Measurements from ENCODE around the gene SDHAF3. TPM values are rescaled to one million over a fixed set of nuclear protein-coding genes. Genes with fewer than 3 reads are reported as not detected.
"Not testable (repeated sequence)": the region's sequence is repeated elsewhere in the genome, so short reads cannot be mapped to it uniquely, and the experiment has no call there.

SDHAF3 gene
- total RNA-seq, 1 donor from 2014 or later, result 24.6 TPM

DNA sequence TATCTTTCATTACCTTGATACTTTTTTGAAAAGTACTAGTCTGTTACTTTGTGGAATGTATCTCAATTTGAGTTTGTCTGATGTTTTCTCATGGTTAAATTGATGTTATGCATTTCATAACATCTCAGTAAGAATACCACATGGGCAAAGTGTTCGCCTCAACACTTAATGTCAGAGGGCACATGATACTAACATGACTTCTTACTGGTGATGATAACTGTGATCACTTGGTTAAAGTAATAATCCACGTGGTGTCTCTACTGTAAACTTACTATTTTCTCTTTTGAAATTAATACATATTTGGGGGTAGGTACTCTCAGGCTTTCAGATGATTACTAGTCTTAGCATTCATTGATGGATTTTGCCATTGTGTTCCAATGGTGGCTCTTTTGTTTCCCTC is 2.2 kb downstream of the SDHAF3 start:
- intact Hi-C loops (cut with DNase I), result no loop called here
- no peak for ATAC-seq
- no peak for DNase-seq (ENCODE audit: missing footprints)

DNA sequence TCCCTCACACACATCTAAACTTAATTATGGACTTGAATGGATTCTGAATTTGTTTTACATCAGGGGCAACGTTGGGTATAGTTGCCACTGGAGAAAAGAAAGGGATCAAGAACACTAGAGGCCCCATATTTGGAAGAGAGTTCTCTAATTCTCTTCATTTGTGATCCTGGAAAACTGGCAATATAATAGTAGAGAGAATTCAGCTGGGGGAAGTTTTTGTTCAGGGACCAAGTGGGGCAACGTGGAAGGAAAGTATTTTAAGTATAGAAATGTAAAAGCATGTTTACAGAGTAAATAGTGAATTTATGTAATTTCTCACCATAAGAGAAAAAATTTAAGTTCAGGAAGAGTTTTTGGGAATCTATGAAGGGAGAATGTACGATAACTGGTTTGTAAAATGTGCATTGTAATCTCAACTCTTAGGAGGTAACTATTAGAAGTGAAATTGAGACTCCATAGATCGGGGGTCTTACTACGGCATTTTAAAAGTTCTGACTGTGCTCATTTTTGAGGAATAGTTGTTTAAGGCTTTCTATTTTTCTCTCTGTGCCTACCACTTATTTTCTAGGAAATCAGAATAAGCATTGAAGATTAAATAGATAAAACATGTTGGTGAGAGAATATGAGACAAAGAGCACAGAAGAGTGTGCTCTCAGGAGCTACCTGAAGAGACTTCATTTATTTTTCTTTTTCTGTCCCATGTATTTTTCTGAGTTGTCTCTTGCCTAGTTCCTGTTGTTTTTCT is 3.4 kb downstream of the SDHAF3 start:
- ATAC-seq (no peak), DNase-seq (ENCODE audit: missing footprints) (no peak)
- intact Hi-C loops (cut with DNase I), result no loop called here

DNA sequence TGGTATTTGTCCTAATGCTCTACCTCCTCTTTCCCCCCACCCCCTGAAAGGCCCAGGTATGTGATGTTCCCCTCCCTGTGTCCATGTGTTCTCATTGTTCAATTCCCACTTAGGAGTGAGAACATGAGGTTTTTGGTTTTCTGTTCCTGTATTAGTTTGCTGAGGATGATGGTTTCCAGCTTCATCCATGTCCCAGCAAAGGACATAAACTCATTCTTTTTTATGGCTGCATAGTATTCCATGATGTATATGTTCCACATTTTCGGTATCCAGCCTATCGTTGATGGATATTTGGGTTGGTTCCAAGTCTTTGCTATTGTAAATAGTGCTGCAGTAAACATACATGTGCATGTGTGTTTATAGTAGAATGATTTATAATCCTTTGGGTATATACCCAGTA is 5.6 kb downstream of the SDHAF3 start:
- ATAC-seq; DNase-seq (ENCODE audit: missing footprints); intact Hi-C loops (cut with DNase I): not testable (repeated sequence)

DNA sequence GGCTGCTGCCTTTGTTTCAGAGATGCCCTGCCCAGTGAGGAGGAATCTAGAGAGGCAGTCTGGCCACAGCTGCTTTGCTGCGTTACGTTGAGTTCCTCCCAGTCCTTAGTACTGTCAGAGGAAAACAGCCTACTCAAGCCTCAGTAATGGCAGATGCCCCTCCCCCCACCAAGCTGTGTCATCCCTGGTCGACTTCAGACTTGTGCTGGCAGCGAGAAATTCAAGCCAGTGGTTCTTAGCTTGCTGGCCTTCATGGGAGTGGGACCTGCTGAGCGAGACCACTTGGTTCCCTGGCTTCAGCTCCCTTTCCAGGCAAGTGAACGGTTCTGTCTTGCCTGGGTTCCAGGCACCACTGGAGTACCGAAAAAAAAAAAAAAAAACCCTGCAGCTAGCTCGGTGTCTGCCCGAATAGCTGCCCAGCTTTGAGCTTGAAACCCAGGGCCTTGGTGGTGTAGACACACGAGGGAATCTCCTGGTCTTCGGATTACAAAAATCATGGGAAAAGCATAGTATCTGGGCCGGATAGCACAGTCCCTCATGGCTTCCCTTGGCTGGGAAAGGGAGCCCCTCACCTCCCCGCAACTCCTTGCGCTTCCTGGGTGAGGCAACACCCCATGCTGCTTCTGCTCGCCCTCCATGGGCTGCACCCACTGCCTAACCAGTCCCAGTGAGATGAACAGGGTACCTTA is 9.1 kb downstream of the SDHAF3 start:
- intact Hi-C loops (cut with DNase I), result no loop called here
- DNase-seq (ENCODE audit: missing footprints) (no peak), ATAC-seq (no peak)

DNA sequence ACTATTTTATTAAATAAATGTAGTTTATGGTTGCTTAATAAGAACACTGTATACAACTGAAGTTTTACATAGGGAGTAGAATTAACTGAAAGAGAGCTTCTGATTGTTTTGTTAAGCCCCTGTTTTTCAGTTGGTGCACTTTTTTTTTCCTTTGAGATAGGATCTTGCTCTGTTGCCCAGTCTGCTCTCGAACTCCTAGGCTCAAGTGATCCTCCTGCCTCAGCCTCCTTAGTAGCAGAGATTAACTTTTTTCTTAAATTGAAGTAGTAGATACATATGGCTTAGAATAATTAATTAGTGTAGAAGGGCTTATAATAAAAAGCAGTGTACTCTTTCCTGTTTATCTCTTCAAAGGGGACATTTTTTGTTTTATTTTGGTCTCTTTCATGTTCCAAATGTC is 11.2 kb downstream of the SDHAF3 start:
- DNase-seq (ENCODE audit: missing footprints) (no peak), ATAC-seq (no peak)
- intact Hi-C loops (cut with DNase I), result no loop called here

DNA sequence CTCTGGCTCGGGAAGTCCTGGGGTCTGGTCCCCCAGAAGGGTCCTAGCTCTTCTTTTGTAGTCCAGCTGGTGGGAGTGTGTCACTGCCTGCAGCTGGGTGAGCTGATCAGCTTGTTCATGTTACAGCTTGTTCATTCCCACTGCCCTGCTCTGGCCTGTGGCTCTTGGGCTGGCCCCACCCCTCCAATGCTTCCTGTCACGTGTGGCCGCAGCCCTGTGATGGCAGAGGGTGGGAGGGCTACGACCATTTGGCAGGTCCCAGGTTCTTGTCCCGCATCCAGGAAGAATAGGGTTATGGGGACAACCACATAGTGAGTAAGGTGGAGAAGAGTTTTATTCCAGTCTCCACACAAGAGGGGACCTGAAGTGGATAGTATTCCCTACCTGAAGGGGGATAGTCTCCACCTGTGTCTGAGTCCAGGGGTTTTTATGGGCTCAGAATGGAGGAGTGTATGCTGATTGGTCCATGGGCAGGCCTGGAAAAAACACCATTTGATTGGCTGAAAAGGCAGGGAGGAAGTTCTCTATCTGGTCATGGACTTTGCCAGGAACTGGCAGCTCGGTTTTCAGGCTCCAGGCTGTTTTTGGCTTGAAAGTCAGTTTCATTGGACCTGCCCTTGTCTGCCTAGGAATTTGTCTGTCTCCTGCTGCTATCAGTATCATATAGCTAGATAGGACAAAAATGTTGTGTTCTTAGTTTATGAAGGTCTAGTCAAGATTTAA is 13.1 kb downstream of the SDHAF3 start:
- intact Hi-C loops (cut with DNase I), result no loop called here
- ATAC-seq (no peak), DNase-seq (ENCODE audit: missing footprints) (no peak)

DNA sequence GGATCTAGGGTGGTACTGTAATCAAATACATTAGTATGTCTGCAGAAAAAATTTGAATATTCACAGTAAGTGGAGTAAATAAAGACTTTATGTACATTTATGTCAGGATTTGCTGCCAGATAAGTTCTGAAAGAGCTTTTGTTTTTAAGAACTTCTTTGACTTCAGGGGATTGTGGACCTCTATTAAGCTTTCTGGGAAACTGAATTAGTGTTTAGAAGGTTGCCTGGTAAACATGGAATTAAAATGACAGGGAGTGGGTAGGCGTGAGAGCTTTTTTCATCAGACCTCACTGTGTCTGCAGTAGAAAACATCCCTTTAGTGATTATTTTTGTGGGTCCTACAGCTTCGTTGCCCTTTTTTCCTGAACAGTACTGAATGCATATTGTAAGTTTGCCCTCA is 15.7 kb downstream of the SDHAF3 start:
- intact Hi-C loops (cut with DNase I), result no loop called here
- ATAC-seq, result no peak
- no peak for DNase-seq (ENCODE audit: missing footprints)

DNA sequence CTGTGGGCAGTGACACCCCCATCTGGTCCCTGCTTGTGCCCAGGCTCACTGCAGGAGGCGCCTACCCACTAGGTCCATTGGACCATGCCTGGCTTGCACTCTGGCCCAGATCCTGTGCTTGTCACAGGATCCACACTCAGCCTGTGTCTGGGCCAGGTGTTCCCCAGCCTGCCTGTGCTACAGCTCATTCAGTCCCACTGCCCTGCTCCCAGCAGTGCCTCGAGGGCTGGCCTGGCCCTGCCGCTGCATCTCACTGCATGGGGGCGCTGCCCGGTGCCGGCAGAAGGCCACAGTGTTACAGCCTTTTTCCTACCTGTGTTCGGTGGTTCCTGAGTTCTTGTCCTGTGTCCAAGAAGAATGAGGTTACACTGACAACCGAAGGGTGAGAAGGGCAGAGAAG is 21.3 kb downstream of the SDHAF3 start:
- ATAC-seq (no peak), DNase-seq (ENCODE audit: missing footprints) (no peak)
- intact Hi-C loops (cut with DNase I), result no loop called here

DNA sequence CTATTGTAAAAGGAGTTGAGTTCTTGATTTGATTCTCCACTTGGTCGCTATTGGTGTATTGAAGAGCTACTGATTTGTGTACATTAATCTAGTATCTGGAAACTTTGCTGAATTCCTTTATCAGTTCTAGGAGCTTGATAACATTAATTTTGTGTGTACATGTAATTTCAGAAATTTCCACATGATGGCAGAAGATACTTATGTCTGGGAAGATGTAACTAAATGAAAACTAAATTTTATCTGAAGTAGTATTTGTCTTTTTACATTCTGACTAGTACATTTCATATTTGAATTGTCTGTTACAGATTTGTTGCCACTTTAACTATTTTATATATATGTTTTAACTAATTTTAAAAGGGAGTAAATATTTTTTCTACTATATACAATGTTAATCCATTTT is 27.6 kb downstream of the SDHAF3 start:
- intact Hi-C loops (cut with DNase I), result no loop called here
- DNase-seq (ENCODE audit: missing footprints) (no peak), ATAC-seq (no peak)

DNA sequence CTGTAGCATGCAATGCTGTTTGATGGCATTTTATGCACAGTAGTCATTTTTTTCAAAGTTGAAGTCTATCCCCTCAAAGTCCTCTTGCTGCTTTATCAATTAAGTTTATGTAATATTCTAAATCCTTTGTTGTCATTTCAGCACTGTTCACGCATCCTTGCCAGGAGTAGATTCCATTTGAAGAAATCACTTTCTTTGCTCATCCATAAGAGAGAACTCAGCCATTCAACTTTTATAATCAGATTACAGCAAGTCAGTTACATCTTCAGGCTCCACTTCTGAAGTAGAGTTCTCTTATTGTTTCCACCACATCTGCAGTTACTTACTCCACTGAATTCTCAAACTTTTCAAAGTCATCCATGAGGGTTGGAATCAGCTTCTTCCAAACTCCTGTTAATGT is 32.3 kb downstream of the SDHAF3 start:
- intact Hi-C loops (cut with DNase I), result no loop called here
- DNase-seq (ENCODE audit: missing footprints) (no peak), ATAC-seq (no peak)

DNA sequence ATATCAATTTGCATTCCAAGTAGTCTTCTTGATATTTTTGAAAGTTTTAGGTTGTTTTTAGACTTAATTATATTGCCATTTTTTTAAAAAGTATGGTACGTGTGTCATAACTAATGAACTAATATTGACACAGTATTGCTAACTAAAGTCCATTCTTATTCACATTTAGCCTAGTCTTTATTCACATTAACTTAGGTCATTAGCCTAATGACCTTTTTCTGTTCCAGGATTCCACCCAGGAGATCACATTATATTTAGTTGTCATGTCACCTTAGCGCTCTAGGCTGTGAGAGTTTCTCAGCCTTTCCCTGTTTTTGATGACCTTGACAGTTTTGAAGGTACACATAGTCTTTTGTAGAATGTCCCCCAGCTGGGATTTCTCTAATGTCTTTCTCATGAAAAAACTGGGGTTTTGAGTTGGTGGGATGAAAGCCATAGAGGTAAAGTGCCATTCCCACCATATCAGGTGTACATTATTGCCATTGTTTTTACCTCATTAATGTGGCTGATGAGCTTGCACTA is 38.5 kb downstream of the SDHAF3 start:
- ATAC-seq (no peak), DNase-seq (ENCODE audit: missing footprints) (no peak)
- intact Hi-C loops (cut with DNase I), result no loop called here

DNA sequence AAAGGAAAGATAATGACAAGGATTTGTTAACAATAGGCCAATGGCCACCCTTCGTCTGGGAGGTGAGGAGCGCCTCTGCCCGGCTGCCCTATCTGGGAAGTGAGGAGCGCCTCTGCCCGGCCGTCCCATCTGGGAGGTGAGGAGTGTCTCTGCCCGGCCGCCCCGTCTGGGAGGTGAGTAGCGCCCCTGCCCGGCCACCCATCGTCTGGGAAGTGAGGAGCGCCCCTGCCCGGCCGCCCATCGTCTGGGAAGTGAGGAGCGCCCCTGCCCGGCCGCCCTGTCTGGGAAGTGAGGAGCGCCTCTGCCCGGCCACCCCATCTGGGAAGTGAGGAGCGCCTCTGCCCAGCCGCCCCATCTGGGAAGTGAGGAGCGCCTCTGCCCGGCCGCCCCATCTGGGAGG is 42.5 kb downstream of the SDHAF3 start:
- intact Hi-C loops (cut with DNase I); DNase-seq (ENCODE audit: missing footprints); ATAC-seq: not testable (repeated sequence)

DNA sequence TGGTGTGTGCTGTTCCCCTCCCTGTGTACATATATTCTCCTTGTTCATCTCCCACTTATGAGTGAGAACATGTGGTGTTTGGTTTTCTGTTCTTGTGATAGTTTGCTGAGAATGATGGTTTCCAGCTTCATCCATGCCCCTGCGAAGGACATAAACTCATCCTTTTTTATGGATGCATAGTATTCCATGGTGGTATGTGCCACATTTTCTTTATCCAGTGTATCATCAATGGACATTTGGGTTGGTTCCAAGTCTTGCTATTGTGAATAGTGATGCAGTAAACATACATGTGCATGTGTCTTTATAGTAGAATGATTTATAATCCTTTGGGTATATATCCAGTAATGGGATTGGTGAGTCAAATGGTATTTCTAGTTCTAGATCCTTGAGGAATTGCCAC is 44.1 kb downstream of the SDHAF3 start:
- ATAC-seq; intact Hi-C loops (cut with DNase I); DNase-seq (ENCODE audit: missing footprints): not testable (repeated sequence)

DNA sequence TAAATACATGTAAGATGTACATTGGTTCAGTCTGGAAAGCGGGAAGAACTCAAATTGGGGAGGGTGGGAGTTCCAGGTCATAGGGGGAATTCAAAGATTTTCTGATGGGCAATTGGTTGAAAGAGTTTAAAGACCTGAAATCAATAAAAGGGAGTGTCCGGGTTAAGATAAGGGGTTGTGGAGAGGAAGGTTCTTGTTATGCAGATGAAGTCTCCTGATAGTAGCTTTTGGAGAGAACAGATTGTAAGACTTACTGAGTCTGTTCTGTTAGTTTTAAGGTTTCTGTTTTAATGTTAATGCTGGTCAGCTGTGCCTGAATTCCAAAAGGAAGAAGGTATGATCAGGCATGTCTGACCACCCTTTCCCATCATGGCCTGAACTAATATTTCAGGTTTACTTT is 48.8 kb downstream of the SDHAF3 start:
- intact Hi-C loops (cut with DNase I), result no loop called here
- DNase-seq (ENCODE audit: missing footprints) (no peak), ATAC-seq (no peak)

DNA sequence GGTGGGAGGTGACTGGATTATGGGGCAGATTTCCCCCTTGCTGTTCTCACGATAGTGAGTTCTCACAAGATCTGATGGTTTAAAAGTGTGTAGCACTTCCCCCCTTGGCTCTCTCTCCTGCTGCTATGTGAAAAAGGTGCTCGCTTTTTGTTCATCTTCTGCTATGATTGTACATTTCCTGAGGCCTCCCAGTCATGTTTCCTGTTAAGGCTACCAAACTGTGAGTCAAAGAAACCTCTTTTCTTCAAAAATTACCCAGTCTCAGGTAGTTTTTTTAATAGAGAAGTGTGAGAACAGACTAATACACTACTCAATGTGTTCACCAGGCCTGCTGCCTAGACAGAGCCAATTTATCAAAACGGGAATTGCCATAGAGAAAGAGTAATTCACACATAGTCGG is 49.7 kb downstream of the SDHAF3 start:
- intact Hi-C loops (cut with DNase I), result no loop called here
- DNase-seq (ENCODE audit: missing footprints) (no peak), ATAC-seq (no peak)

DNA sequence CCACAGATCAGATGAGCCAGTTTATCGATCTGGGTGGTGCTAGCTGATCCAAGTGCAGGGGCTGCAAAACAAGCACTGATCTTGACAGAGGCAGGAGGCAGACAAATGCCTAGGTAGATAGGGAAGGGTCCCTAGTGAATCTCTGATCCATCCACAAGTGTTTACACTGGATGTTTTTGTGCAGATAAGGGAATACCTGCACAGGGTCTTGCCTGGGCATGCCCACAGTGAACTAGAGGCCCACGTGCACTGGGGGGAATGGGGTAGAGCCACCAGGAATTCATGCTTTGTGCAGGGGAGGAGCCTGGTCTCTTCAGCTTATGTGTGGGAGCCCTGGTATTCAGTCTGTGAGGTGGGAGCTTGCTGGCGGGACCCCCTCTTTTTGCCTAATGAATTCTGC is 50.3 kb downstream of the SDHAF3 start:
- DNase-seq (ENCODE audit: missing footprints) (no peak), ATAC-seq (no peak)
- intact Hi-C loops (cut with DNase I), result no loop called here

DNA sequence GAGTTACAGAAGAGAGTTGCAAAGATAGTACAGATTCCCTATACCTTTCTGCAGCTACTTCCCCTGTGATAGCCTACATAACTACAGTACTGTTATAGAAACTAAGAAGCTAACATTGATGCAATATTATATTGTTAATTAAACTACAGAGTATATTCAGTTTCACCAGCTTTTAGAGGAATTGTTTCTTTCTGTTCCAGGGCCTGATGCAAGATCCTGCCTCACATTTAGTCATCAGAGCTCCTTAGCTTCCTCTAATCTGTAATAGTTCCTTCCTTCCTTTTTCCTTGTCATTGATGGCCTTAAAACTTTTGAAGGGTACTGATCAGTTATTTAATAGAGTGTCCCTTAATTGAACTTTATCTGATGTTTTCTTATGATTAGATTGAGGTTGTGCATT is 56.8 kb downstream of the SDHAF3 start:
- ATAC-seq (no peak), DNase-seq (ENCODE audit: missing footprints) (no peak)
- intact Hi-C loops (cut with DNase I), result no loop called here

DNA sequence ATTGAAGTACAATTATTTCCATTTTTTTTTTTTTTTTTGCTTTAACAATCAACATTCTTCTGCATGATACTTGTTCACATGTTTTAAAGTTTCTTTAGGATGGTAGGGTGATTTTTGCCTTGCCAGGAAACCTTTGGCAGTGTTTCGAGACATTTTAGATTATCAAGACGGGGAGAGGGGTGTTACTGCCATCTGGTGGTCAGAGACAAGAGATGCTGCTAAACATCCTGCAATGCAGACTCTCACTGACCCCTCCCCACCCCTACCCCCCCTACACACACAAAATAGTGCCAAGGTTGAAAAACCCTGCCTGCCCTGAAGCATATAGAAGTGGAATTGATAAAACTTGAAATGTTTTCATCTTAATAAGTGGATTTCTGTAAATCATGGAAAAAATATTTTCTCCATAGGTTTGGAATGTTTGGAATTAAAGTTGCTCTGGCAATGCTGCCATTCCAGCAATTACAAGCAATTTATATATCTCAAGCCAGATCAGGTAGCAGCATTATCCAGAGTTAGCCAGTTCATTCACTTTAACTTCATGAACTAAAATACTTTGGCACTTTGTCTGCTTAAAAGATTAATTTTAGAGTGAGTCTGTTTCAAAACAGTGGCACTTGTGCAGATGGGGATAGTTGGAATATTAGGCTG is 62.1 kb downstream of the SDHAF3 start:
- DNase-seq (ENCODE audit: missing footprints) (no peak), ATAC-seq (peak; percentile 50)
- intact Hi-C loops (cut with DNase I), result loop anchor here (1.0 kb wide), 1 partner anchor 75 kb away; no protein-coding TSS in a partner anchor

DNA sequence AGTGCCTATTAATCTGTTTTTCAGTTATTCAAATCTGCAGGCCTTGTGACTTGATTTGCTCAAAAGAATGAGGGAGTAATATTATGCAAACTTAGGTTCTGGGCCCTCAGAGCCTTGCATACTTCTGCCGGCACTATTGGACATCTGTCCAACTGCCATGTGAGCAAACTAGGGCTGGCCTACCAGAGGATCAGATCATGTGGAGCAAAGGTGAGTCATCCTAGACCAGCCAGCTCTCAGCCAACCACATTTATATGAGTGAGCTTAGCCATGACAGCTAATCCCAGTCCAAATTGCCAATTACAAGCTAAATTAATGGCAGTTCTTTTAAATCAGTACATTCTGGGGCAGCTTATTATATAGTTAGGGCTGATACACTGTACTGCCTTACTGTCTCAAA is 69.6 kb downstream of the SDHAF3 start:
- DNase-seq (ENCODE audit: missing footprints) (no peak), ATAC-seq (no peak)
- intact Hi-C loops (cut with DNase I), result no loop called here

Data from Right ventricle myocardium inferior (tissue), 1 donor.